HEK293 (cell line): ENCODE results near the gene PPP2R5D.
A peak's percentile ranks its signal among the peaks of the same experiment; 100 is the strongest.

Source experiments
- CTCF ChIA-PET: fragments of 350-600 bp; formaldehyde crosslinking; extraction: SDS; loops from one replicate; lab custom pipeline; 2021; ENCODE audit warnings: antibody characterized with exemption; lab: Yijun Ruan, JAX
- POLR2A ChIA-PET: fragments of 300-600 bp; formaldehyde crosslinking; extraction: SDS; loops from one replicate; lab custom pipeline; 2020; ENCODE audit warnings: antibody characterized with exemption, inconsistent platforms; lab: Yijun Ruan, JAX
- H3K27ac ChIP-seq: fragments of 200-500 bp; sonication (Bioruptor generic); 2 replicates; pipeline ENCODE4 v1.5.1; 2014; ENCODE audit warnings: low read depth, low read length, control low read depth, inconsistent platforms; ENCODE audit errors: extremely low read depth
- H3K36me3 ChIP-seq, 2 experiments: fragments of 200-500 bp in 1 of 2; sonication (Bioruptor generic) in 1 of 2; 1 replicate in 1 of 2; 2 replicates in 1 of 2; pipeline ENCODE4 v1.5.1; 2014 to 2017; ENCODE audit warnings: inconsistent platforms in 2 of 2, low read length in 2 of 2; ENCODE audit not compliant: control insufficient read depth in 2 of 2, insufficient read depth in 1 of 2
- H3K4me1 ChIP-seq: fragments of 200-500 bp; sonication (Bioruptor generic); 2 replicates; pipeline ENCODE4 v1.5.1; 2014; ENCODE audit warnings: mild to moderate bottlenecking, low read length, inconsistent platforms; ENCODE audit not compliant: control insufficient read depth, insufficient read depth
- H3K4me3 ChIP-seq: 2 replicates; pipeline ENCODE4 v1.5.1; 2011; ENCODE audit warnings: low read depth, mild to moderate bottlenecking, control low read depth, low read length, moderate library complexity
- H3K9me3 ChIP-seq: fragments of 200-500 bp; sonication (Bioruptor generic); 2 replicates; pipeline ENCODE4 v1.5.1; 2014; ENCODE audit warnings: low read depth, low read length, inconsistent platforms; ENCODE audit not compliant: control insufficient read depth, insufficient read depth
- CTCF ChIP-seq: fragments of 450-650 bp; formaldehyde crosslinking; IDR thresholded peaks from 2 replicates; pipeline ENCODE4 v1.5.1; 2016; ENCODE audit warnings: missing biosample characterization, missing genetic modification characterization
- HOXD13 ChIP-seq: sonication (generic); formaldehyde crosslinking; IDR thresholded peaks from 2 replicates; pipeline ENCODE4 v1.8.0; 2022; ENCODE audit warnings: missing genetic modification reagents, borderline replicate concordance
- KLF9 ChIP-seq: fragments of 450-650 bp; formaldehyde crosslinking; IDR thresholded peaks from 2 replicates; pipeline ENCODE4 v1.5.1; 2016; ENCODE audit warnings: missing biosample characterization, missing genetic modification characterization, low read depth
- PRDM1 ChIP-seq: fragments of 450-650 bp; formaldehyde crosslinking; IDR thresholded peaks from 2 replicates; pipeline ENCODE4; 2016; ENCODE audit warnings: missing biosample characterization, missing genetic modification characterization
- PRDM6 ChIP-seq: fragments of 450-650 bp; formaldehyde crosslinking; IDR thresholded peaks from 2 replicates; pipeline ENCODE4 v1.5.1; 2017; ENCODE audit warnings: missing biosample characterization, missing genetic modification characterization
- TRIM28 ChIP-seq: IDR thresholded peaks from 2 replicates; pipeline ENCODE4 v1.6.1; 2011; ENCODE audit warnings: low read length, control low read depth, borderline replicate concordance
- ZBTB21 ChIP-seq: fragments of 450-650 bp; formaldehyde crosslinking; IDR thresholded peaks from 2 replicates; pipeline ENCODE4 v1.5.1; 2017; ENCODE audit warnings: missing biosample characterization, missing genetic modification characterization
- ZBTB8A ChIP-seq: fragments of 450-650 bp; formaldehyde crosslinking; IDR thresholded peaks from 2 replicates; pipeline ENCODE4 v1.5.1; 2016; ENCODE audit warnings: missing biosample characterization, missing genetic modification characterization
- ZFP37 ChIP-seq: fragments of 450-650 bp; formaldehyde crosslinking; IDR thresholded peaks from 2 replicates; pipeline ENCODE4 v1.5.1; 2016; ENCODE audit warnings: missing biosample characterization, missing genetic modification characterization
- ZNF121 ChIP-seq: fragments of 450-650 bp; formaldehyde crosslinking; IDR thresholded peaks from 2 replicates; pipeline ENCODE4 v1.5.1; 2016; ENCODE audit warnings: missing biosample characterization, missing genetic modification characterization
- ZNF169 ChIP-seq: fragments of 450-650 bp; formaldehyde crosslinking; IDR thresholded peaks from 2 replicates; pipeline ENCODE4 v1.5.1; 2016; ENCODE audit warnings: missing biosample characterization, missing genetic modification characterization
- ZNF184 ChIP-seq: fragments of 450-650 bp; IDR thresholded peaks from 2 replicates; pipeline ENCODE4 v1.5.1; 2018; ENCODE audit warnings: missing biosample characterization, mild to moderate bottlenecking, missing genetic modification characterization
- ZNF19 ChIP-seq: fragments of 450-650 bp; formaldehyde crosslinking; IDR thresholded peaks from 2 replicates; pipeline ENCODE4; 2016; ENCODE audit warnings: missing biosample characterization, missing genetic modification characterization, low read depth
- ZNF2 ChIP-seq: fragments of 450-650 bp; formaldehyde crosslinking; IDR thresholded peaks from 2 replicates; pipeline ENCODE4 v1.5.1; 2016; ENCODE audit warnings: missing biosample characterization, missing genetic modification characterization
- ZNF398 ChIP-seq: fragments of 450-650 bp; formaldehyde crosslinking; IDR thresholded peaks from 2 replicates; pipeline ENCODE4 v1.5.1; 2017; ENCODE audit warnings: missing biosample characterization, missing genetic modification characterization
- ZNF518A ChIP-seq: fragments of 450-650 bp; formaldehyde crosslinking; conservative IDR thresholded peaks from 2 replicates; pipeline ENCODE4 v1.5.1; 2016; ENCODE audit warnings: low read depth, missing biosample characterization, missing genetic modification characterization
- ZNF530 ChIP-seq: fragments of 450-650 bp; formaldehyde crosslinking; IDR thresholded peaks from 2 replicates; pipeline ENCODE4 v1.5.1; 2016; ENCODE audit warnings: low read depth, missing biosample characterization, missing genetic modification characterization
- ZNF600 ChIP-seq: fragments of 450-650 bp; formaldehyde crosslinking; IDR thresholded peaks from 2 replicates; pipeline ENCODE4 v1.5.1; 2016; ENCODE audit warnings: missing biosample characterization, missing genetic modification characterization
- ZNF768 ChIP-seq: fragments of 450-650 bp; formaldehyde crosslinking; IDR thresholded peaks from 2 replicates; pipeline ENCODE4 v1.5.1; 2018; ENCODE audit warnings: missing biosample characterization, mild to moderate bottlenecking, missing genetic modification characterization
- ZSCAN18 ChIP-seq: fragments of 450-650 bp; formaldehyde crosslinking; IDR thresholded peaks from 2 replicates; pipeline ENCODE4 v1.5.1; 2016; ENCODE audit warnings: missing biosample characterization, missing genetic modification characterization

PPP2R5D gene

GRCh38 chr6:43052842-43053544 lies 68.6 kb downstream of the PPP2R5D start (continued):
- TF ChIP-seq ZNF169 (tag by site-specific recombination) (0 out of 2 replicates have a peak, but pooled peaks have one; percentile 14), ZNF768 (tag by site-specific recombination) (no peak), HOXD13 (CRISPR knock-in tag) (0 out of 2 replicates have a peak, but pooled peaks have one; percentile 6), ZNF184 (tag by site-specific recombination) (no peak), PRDM1 (no peak), CTCF (peak; percentile 77; the same call in 1 of the 2 replicates), ZNF518A (tag by site-specific recombination) (no peak), ZNF600 (peak; percentile 94)

GRCh38 chr6:43053545-43054205 lies 69.3 kb downstream of the PPP2R5D start, which contains the start of gene CUL7:
CUL7 (minus strand) TSS chr6:43053851; CDS start chr6:43052788, 1,063 bp downstream.
- POLR2A ChIA-PET, result interaction anchor here (0.5 to 3.3 kb wide), 36 partner anchors 9 to 911 kb away, joined by 3 to 50 read pairs (median 6); partner anchors contain the start of genes C6orf132, CNPY3, CUL9 and GNMT
- peaks cover 9% of the 10 kb centered on the region for H3K4me1 ChIP-seq
- peaks cover 22 to 71% of the 10 kb centered on the region in 2 experiments; a peak in 2 of 3 replicates for H3K36me3 ChIP-seq
- CTCF ChIA-PET, result interaction anchor here (0.6 to 1.7 kb wide), 9 partner anchors 15 to 979 kb away, joined by 3 to 8 read pairs (median 3); no protein-coding TSS in a partner anchor
- peak within 1 kb of the TSS; percentile 85 for H3K27ac ChIP-seq
- no peaks in the 10 kb centered on the region for H3K9me3 ChIP-seq
- H3K4me3 ChIP-seq, result peak within 1 kb of the TSS; percentile 74
- TF ChIP-seq ZNF19 (tag by site-specific recombination), result no peak
- TF ChIP-seq PRDM6 (tag by site-specific recombination), result no peak
- TF ChIP-seq ZNF2, result peak; percentile 63; the same call in 1 of the 2 replicates
- TF ChIP-seq ZBTB21 (tag by site-specific recombination), result peak; percentile 83
- peak; percentile 84; the same call in 1 of the 2 replicates for TF ChIP-seq ZFP37 (tag by site-specific recombination)
- peak; percentile 41 for TF ChIP-seq ZNF398
- TF ChIP-seq ZNF530, result no peak
- TF ChIP-seq TRIM28, result no peak
- peak; percentile 42; the same call in 1 of the 2 replicates for TF ChIP-seq ZNF121 (tag by site-specific recombination)
- TF ChIP-seq ZBTB8A (tag by site-specific recombination), result no peak; the same call in none of the 2 replicates
- TF ChIP-seq KLF9 (tag by site-specific recombination), result peak; percentile 98
- peak; percentile 77; the same call in 1 of the 2 replicates for TF ChIP-seq CTCF
- no peak for TF ChIP-seq ZSCAN18
